HG02870 (cell line): ENCODE measurements around the gene ADAMTSL4.
A peak's percentile ranks its signal among the peaks of the same experiment; 100 is the strongest.

ENCODE experiments used
- ATAC-seq: cut with Tn5 transposase; IDR thresholded peaks from one replicate; pipeline ENCODE4 v1.9.1; 2021; ENCODE audit warnings: mild to moderate bottlenecking, moderate library complexity; ENCODE audit not compliant: unreplicated experiment

ADAMTSL4 gene

DNA sequence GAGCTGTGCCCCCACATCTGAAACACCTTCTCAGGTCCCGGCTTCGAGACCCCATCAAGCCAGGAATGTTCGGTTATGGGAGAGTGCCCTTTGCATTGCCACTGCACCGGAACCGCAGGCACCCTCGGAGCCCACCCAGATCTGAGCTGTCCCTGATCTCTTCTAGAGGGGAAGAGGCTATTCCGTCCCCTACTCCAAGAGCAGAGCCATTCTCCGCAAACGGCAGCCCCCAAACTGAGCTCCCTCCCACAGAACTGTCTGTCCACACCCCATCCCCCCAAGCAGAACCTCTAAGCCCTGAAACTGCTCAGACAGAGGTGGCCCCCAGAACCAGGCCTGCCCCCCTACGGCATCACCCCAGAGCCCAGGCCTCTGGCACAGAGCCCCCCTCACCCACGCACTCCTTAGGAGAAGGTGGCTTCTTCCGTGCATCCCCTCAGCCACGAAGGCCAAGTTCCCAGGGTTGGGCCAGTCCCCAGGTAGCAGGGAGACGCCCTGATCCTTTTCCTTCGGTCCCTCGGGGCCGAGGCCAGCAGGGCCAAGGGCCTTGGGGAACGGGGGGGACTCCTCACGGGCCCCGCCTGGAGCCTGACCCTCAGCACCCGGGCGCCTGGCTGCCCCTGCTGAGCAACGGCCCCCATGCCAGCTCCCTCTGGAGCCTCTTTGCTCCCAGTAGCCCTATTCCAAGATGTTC, 4.3 kb downstream of the ADAMTSL4 start:
- no peak for ATAC-seq

DNA sequence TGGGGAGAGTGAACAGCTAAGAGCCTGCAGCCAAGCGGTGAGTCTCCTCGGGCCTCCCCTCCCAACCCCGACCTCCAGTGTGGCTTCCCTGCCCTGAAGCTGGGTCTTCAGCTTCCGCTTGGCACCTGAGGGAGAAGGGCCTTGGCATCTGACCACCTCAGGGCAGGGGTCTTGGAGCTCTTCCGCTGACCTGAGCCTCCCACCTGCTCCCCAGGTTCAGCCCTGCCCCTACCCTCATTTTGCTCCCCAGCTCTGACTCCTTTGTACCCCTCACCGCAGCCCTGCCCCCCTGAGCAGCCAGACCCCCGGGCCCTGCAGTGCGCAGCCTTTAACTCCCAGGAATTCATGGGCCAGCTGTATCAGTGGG, 4.9 kb downstream of the ADAMTSL4 start:
- ATAC-seq = no peak

DNA sequence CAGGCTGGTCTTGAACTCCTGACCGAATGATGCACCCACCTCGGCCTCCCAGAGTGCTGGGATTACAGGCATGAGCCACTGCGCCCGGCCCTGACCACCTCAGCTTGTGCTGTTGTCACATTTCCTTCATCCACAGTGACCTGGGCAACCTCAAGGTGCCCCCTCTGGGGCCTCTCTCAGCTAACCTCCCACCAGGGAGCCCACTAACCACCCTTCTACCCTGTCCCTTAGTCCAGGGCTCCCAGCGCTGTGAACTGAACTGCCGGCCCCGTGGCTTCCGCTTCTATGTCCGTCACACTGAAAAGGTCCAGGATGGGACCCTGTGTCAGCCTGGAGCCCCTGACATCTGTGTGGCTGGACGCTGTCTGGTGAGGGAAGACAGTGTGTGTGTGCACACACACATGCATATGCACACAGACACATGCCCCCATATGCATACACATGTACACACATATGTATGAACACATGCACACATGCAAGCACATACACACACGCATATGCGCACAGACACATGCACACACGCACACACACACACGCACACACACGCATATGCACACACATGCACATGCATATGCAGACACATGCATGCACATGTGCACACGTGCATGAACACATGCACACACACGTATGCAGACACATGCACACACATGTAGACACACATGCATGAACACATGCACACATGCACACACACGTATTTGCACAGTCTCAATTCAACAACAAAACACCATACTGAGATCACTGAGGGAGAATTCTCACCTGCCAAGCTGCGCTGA, 6.2 kb downstream of the ADAMTSL4 start:
- no peak for ATAC-seq

DNA sequence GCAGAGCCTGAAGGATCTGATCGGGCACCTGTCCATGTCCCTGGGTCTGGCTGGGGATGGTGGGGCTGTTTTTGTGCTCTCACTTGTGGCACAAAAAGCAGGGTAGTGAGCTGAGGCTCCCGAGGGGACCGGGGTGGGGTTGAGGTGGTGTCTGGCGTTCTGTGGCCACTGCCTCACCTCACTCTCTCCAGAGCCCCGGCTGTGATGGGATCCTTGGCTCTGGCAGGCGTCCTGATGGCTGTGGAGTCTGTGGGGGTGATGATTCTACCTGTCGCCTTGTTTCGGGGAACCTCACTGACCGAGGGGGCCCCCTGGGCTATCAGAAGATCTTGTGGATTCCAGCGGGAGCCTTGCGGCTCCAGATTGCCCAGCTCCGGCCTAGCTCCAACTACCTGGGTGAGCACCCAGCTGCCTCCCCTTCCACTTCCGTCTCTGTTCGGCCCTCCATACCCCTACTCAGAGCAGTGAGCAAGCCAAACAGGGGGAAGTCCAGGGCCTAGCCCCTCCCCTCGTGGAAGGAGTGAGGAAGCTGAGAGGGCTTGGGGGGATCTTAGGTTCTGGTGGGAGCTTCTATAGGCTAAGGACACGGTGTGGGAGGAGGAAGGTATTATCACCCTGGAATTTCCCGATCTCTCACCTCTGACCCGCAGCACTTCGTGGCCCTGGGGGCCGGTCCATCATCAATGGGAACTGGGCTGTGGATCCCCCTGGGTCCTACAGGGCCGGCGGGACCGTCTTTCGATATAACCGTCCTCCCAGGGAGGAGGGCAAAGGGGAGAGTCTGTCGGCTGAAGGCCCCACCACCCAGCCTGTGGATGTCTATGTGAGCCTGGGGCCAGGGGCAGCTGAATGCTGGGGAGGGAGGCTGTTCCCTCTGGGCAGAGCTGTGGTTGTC, 7.0 kb downstream of the ADAMTSL4 start:
- ATAC-seq = no peak

DNA sequence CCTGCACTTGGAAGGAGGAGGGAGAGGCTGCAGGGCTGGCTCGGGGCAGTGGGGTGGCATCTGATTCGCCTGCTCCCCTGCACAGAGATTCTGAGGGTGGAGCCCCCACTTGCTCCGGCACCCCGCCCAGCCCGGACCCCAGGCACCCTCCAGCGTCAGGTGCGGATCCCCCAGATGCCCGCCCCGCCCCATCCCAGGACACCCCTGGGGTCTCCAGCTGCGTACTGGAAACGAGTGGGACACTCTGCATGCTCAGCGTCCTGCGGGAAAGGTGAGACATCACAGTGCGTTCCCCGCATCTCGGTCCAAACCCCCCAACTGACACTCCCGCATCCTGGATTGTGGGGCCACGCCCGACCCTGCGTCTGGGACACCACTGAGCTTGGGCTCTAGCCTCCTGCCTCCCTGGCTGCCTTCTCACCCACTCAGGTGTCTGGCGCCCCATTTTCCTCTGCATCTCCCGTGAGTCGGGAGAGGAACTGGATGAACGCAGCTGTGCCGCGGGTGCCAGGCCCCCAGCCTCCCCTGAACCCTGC, 7.9 kb downstream of the ADAMTSL4 start:
- no peak for ATAC-seq

DNA sequence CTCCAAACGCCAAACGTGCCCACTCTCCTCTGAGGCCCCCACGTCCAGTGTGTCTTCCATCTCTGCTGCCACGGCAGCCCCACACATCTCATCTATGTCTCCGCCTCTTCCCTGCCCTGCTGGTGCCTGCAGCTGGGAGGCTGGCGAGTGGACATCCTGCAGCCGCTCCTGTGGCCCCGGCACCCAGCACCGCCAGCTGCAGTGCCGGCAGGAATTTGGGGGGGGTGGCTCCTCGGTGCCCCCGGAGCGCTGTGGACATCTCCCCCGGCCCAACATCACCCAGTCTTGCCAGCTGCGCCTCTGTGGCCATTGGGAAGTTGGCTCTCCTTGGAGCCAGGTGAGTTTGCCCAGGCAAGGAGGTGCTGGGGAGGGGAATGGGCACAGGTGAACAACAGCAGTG, 8.6 kb downstream of the ADAMTSL4 start:
- no peak for ATAC-seq

DNA sequence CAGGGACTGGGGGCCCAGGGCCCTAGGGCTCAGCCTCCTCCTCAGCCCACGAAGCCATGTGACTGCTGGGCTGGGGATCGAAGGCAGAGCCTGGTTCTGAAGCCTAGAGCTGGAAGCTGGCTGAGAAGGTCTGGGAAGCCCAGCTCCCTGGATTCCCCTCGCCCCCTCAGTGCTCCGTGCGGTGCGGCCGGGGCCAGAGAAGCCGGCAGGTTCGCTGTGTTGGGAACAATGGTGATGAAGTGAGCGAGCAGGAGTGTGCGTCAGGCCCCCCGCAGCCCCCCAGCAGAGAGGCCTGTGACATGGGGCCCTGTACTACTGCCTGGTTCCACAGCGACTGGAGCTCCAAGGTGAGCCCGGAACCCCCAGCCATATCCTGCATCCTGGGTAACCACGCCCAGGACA, 9.1 kb downstream of the ADAMTSL4 start:
- no peak for ATAC-seq

DNA sequence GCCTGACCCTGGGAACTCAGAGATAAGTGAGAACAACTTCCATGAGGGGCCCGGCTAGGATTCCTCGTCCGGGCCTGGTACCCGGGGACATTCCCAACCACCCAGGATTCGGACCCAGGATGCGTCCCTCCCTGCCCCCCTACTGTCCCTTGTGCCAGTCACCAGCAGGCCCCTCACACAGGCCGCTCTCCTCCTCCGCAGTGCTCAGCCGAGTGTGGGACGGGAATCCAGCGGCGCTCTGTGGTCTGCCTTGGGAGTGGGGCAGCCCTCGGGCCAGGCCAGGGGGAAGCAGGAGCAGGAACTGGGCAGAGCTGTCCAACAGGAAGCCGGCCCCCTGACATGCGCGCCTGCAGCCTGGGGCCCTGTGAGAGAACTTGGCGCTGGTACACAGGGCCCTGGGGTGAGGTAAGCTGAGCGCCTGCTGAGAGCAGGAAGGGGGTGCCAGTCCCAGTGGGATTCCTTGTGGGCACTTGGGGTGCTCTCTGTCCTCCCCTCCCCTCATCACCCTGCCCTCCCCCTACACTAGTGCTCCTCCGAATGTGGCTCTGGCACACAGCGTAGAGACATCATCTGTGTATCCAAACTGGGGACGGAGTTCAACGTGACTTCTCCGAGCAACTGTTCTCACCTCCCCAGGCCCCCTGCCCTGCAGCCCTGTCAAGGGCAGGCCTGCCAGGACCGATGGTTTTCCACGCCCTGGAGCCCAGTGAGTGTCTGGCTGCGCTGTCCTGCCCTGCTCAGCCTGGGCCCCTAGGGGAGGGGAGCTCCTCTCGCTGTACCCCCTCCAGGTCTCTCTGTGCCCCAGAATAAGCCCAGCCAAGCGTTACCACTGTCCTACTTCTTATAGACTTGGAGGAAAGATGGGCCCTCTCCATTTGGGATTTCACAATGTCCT, 9.8 kb downstream of the ADAMTSL4 start:
- no peak for ATAC-seq

DNA sequence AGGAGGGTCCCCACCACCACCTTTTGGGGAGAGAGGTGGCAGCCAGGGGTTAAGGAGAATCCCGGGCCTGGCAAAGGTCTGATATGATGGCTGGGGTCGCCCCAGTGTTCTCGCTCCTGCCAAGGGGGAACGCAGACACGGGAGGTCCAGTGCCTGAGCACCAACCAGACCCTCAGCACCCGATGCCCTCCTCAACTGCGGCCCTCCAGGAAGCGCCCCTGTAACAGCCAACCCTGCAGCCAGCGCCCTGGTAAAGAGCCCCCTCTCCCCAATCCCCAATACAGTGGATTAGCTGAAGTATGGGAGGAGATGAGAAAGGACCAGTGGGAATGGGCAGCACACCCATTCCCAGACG, 10.4 kb downstream of the ADAMTSL4 start:
- no peak for ATAC-seq

DNA sequence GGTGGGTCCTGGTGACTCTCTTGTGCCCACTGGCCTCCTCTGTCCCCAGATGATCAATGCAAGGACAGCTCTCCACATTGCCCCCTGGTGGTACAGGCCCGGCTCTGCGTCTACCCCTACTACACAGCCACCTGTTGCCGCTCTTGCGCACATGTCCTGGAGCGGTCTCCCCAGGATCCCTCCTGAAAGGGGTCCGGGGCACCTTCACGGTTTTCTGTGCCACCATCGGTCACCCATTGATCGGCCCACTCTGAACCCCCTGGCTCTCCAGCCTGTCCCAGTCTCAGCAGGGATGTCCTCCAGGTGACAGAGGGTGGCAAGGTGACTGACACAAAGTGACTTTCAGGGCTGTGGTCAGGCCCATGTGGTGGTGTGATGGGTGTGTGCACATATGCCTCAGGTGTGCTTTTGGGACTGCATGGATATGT, 10.8 kb downstream of the ADAMTSL4 start:
- no peak for ATAC-seq

DNA sequence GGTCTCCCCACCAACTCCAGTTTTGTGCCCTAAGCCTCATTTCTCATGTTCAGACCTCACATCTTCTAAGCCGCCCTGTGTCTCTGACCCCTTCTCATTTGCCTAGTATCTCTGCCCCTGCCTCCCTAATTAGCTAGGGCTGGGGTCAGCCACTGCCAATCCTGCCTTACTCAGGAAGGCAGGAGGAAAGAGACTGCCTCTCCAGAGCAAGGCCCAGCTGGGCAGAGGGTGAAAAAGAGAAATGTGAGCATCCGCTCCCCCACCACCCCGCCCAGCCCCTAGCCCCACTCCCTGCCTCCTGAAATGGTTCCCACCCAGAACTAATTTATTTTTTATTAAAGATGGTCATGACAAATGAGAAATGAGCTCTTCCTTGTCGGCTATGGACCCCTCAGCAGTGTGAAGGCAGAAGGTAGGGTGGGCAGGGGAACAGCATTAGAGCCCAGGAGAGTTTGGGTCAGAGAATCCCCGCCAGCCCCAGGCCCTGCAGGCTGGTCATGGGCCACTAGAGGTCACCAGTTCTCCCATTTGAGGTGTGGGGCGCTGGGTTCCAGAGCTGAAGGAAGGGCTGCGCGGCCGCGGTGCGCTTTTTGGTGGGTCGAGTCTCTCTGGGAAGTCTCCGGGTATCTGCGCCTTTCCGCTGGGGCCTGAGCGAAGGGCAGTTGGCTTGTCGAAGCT, 11.5 kb downstream of the ADAMTSL4 start:
- peak; percentile 32 for ATAC-seq

DNA sequence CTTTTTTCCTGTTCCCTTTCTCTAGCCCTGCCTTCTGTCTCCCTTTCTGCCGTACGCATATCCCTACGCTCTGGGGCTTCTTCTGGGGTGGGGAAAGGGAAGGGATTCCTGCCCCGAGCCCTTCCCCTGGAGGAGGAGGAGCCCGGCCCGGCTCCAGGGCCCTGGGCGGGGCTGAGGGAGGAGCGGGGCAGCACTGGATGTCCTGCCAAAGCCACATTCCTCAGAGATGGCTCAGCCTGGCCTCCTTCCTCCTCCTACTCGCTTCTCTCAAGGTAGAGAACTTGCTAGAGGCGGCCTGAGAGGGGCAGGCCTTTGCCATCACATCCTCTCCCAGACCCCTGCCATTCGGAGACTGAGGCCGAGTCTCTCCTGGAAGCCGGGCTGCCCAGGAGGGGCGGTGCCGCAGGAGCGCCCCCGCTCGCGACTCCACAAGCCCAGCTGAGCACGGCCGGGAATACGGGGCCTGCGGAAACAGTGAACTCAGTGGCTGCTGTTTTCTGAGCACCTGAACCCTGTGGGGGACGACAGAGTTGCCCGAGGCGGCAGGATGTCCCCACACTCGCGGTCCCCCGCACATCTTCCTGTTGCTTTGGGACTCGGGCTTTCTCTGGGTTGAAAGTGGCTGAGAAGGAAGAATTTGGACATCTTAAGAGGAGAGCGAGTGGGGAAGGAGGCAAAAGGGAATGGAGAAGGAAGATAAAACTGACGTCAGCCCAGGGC, 12.2 kb downstream of the ADAMTSL4 start:
- ATAC-seq = peak; percentile 18

DNA sequence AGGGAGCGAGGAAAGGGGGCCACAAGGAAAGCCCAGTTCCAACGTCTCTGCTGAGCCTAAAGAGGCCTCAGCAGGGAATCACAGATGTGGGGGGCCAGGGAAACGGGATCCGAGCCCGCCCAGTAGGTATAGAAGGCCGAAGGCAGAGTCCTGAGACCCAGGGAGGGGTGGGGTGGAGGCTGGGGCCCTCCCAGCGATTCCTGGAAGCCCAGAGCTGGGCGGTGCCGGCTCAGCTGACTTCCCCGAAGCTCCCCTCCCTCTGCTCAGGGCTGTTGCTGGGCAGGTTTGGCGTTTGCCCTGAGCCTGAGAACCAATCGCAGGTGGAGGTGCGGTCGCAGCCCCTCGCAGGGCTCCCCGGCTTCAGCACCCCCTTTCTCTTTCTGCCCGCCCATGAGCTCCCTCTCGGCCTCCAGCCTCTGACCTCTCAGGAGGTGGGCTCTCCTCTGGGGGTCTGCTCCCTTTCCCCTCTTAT, 12.8 kb downstream of the ADAMTSL4 start:
- ATAC-seq = peak; percentile 23

DNA sequence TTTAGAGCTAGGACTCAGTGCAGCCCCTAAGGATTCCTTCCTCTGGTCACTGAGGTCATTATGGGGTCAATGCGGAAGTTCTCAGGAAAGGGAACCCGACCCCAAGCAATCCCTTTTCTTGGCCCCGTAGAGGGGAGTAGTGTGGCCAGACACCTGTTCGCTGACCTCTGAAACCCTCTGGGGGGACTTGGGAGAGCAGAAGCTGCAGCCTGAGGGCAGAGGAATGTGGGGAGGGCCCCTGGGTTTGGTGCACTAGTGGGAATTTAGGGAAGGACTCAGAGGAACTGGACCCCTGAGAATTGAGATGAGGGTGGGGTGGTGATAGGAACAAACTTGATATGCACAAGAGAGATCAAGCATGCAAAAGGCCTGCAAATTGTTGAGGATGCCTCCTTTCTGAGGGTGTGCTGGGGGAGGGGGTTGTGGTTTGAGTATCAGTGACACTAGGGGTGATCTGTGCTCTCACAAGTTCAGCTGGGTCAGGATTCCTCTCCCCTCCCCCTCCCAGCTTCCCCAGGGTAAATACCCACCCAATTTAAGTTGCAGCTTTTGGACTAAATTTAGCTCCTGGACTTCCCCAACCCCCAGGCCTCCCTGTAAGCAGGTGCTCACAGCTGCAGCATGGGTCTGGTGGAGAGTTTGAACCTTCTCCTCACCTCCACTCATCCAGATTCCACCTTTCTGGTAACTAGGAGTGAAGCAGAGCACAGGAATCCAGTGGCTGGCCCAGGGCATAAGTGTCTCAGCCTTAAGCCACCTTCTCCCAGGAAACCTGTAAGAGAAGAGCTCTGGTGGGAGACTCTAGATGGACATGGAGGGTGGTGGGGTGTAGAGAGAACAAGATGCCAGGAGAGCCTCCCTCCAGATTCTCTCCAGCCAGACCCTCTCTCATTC, 13.5 kb downstream of the ADAMTSL4 start:
- ATAC-seq = peak; percentile 37

DNA sequence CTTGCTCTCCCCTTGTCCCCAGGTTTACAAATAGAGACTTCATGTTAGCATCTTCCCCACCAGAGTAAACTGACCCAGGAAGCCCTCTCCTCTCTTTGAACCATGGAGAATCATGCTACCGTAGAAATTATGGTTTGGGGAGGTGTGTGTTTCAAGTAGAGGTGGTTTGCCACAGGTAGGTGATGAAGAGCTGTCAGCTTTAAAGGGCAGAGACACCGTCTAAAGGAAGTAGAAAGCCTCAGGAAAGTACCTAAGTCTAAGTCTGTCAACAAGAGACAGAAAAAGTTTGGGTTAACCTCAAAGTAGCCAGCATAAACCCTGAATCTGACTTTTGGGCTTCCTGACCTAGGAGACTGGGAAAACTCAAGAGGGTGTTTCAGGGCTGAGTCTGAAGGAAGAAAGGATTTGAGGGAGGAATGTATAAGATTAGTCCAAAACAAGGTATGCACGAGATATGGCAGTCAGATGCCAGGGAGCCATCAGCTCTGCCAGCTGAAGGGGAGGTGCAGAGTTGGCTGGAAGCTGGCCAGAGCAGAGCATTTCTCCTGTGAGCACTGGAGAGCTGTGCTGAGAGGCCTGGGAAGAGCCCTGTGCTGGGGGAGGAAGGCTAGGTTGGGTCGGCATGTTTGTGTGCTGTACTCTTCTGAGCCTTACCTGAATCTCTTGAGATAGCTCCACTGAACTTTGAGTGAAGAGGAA, 14.3 kb downstream of the ADAMTSL4 start:
- ATAC-seq = no peak

DNA sequence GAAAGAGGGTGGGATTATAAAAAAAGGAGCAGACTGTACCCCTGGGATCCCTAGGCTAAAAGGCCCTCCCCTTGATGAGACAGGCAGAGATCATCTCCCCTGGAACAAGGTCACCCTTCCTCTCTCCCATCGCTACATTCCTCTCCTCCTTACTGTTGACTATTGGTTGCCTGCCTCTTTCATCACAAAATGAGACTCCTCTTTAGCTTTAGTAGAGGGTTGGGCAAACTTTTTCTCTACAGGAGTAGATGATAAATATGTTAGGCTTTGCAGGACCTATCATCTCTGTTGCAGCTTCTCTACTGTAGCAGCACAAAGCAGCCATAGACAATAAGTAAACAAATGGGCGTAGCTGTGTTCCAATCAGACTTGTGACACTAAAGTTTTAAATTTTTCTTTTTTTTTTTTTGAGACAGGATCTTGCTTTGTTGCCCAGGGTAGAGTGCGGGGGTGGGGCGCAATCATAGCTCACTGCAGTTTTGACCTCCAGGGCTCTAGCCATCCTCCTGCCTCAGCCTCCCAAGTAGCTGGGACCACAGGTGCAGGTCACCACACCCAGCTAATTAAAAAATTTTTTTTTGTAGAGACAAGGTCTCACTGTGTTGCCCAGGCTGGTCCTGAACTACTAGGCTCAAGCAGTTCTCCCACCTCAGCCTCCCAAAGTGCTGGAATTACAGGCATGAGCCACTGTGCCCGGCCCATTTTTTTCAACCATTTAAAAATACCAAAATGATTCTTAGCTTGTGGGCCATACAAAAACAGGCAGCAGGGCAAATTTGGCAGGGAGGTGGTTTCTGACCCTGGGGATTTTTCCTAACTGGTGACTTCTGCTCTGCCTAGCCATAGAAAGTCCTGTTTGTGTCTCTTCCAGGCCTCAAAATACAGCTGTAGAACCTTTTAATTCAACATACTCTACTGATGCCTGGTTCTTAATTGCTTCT, 15.1 kb downstream of the ADAMTSL4 start:
- no peak for ATAC-seq
